Amniotic epithelial cell (primary cell): ENCODE results near the gene RPTOR.
A peak's percentile ranks its signal among the peaks of the same experiment; 100 is the strongest.

ENCODE experiments used
- DNase-seq: peaks from one replicate; pipeline ENCODE4 v3.0.0-alpha.2; 2010; ENCODE audit warnings: low read depth

RPTOR gene

GRCh38 chr17:80879723-80880647, 335.3 kb downstream of the RPTOR start:
- DNase-seq, result no peak

DNA sequence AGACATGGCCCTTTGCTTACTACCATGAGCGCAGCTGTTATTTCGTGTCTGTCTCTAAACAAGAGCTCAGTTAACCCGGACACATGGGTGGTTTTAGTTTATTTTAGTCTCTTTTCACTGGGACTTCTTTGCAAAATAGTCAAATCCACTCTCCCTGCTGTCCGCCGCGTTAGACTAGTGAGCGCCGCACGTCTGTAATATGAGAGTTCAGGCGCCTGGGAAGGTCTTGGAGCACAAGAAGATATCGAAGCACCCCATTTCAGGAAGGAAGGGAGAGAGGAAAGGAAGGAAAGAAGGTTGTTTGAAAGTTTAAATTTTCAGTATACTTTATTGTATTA, 336.0 kb downstream of the RPTOR start:
- DNase-seq, result no peak

DNA sequence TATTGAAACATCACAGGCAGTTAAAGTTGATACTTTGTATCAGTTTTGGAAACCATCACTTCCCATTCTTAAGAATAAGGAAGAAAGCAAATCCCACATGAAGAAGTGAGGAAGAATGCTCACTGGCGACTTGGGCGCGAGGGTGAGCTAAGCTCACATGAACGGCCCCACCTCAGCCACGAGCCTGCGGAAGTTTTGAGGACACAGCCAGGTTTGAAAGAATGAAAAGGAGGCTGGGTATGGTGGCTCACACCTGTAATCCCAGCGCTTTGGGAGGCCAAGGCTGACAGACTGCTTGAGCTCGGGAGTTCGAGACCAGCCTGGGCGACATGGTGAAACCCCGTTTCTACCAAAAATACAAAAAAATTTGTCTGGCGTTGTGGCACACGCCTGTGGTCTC, 336.7 kb downstream of the RPTOR start:
- DNase-seq, result no peak

GRCh38 chr17:80882323-80882722, 337.7 kb downstream of the RPTOR start:
- no peak for DNase-seq

DNA sequence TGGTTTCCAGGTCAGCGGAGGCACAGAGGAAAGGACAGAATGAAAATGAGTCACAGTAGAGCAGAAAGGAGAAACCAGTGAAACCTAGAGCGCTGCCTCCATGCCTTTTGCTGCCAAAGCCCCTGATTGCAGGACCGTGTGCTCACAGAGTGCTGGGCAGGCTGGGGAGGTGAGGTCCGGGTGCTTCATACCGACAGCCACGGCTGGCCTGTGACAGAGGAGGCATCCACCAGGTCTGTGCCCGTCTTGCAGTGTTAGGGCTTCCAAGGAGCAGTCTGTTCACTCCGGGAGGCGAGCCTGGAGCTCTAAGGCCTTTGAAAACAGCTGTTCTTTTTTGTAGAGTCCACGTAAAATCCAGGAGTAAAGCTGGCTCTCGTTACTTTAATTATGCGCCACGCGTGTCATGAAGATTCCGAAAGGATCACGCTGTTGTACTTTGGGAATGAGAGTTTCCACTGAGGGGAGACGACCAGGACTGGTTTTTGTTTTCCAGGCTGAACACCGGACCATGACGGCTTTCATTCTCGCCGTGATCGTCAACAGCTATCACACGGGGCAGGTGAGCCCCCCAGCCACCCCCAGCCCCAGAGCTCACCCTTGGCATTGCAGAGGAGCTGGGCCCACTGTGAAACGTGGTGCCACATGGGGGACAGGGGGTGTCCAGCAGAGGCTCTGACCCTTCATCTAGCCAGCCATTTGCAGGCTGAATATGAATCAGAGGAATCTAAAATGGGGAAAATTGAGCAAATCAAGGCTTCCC, 338.5 kb downstream of the RPTOR start:
- DNase-seq, result no peak

DNA sequence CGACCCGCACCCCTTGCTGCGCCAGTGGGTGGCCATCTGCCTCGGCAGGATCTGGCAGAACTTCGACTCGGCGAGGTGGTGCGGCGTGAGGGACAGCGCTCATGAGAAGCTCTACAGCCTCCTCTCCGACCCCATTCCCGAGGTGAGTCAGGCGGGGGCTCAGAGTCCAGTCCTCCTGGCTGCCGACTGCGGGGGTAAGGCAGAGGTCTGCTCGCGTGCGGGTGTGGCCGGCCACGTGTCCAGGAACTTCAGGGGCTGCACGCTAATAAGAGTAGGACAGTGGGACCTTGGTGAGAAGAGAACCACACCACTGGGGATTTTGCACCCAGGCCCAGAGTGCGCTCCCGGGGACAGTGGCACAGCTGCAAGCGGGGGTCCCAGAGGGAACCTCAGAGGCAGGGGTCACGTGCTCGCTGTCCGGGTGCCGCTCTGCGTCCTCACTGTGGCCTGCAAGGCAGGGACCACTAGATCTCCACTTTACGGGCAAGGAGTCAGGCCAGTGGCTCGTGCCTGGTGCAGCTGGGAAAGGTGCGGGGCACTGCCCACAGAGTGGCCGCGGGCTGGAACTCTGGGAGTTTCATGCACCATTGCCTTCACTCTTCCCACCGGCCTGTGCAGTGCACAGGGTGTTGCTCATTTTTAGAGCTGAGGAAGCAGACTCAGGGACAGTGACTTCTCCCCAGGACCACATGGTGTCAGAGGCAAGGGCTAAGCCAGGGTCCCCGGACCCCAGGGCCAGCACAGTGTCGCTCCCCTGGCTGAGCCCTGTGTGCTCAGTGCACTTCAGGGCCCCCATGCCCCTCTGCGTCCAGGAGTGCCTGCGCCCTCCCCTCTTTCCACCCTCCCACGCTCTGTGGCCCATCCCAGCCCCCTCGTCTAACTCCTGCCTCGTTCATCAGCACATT, 339.4 kb downstream of the RPTOR start:
- DNase-seq, result no peak

DNA sequence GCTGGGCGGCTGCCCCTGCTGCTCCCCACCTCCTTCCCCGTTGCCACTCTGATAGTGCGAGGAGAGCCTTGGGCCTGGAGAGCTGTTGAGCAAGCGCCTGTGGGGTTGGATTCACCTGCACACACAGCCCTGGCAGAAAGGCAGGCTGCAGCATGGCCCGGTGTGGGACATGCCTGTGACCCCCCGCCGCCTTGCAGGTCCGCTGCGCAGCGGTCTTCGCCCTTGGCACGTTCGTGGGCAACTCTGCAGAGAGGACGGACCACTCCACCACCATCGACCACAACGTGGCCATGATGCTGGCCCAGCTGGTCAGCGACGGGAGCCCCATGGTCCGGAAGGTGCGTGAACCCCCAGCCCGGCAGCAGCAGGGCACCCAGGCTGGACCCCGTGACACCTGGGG, 340.2 kb downstream of the RPTOR start:
- DNase-seq, result no peak

DNA sequence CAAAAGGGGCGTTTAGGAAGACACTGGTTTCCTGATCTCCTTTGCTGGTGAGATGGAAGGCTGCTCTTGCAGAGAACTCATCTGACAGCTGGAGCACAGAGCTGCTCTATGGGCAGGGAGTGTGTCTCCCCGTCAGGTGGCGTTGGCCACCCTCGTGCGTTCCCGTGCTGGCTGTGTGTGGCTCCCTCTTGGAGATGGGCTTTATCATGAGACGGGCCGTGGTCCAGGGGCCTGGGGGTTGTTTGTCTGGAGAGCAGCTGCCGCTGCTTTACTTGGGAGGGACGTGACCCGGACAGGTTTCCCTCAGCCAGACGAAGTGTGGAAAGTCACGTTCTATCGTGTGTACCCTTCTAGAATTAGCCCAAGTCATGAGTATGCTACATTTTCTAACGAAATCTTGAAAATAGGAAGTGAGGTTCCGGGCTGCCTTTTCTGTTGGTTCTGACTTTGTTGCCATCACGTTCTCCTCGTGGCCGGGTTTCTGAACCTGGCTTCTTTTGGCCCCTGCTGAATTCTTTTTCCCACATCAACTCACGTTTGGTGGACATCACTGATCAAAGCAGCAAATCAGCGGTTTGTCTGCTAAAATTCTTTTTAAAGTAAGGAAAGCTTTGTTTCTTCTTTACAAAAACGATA, 341.4 kb downstream of the RPTOR start:
- no peak for DNase-seq

DNA sequence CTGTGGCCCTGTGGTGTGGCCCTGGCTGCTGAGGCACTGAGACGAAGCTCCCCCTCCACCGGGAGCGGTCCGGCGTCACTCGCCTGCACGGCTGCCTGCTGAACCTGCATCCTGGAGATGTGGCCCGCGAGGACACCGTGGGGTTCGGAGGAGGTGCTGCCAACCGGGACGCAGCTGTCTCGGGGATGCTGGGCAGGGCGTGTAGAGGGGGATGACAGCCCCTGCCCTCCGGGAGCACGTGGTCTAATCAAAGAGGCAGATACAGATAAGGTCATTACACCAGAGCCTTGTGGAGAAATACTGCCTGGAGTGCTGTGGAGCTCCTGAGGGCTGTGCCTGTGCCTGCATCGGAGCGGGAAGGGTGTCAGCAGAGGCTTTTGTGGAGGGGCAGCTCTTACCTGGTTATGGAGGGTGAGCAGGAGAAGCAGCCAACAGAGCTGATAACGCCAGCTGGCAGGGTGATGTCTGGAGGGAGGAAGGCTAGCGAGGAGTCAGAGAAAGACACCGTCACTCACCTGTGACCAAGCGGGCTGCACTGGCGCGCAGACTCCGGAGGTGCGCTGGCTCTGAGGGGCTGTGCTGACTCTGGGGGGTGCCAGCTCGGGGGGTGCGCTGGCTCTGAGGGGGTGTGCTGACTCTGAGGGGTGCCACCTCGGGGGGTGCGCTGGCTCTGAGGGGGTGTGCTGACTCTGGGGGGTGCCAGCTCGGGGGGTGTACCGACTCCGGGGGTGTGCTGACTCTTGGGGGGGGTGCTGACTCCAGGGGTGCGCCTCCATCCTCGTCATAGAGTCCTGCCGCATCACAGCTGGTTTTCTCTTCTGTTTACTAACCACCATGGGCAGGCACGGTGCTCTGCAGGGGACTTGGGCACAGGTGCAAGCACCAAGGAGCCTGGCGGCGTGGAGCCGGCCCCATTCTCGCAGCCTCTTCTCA, 342.3 kb downstream of the RPTOR start:
- DNase-seq, result no peak

DNA sequence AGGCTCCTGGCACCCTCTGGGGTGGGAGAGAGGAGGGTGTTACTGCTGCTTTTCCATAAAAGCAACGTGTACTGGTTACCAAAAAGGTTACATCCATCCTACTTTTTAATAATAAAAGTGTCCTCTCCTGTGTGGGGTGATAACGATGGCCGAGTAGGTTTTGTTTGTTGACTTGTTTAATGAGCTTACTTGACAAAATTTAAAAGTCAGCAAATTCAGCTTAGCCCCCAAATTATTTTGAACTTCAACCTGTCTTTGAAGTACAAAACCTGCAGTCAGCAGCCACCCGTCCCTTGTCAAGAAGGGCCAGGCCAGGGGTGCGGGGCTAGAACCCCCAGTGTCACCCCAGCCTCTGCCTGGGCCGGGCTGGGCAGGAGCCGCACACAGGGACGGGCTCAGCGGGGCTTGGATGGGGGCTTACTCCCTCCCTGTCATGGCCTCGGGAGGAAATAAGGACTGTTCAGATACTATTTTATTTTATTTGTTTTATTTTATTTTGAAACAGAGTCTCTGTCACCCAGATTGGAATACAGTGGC, 343.1 kb downstream of the RPTOR start:
- no peak for DNase-seq

GRCh38 chr17:80888276-80889160, 343.9 kb downstream of the RPTOR start:
- DNase-seq, result no peak

DNA sequence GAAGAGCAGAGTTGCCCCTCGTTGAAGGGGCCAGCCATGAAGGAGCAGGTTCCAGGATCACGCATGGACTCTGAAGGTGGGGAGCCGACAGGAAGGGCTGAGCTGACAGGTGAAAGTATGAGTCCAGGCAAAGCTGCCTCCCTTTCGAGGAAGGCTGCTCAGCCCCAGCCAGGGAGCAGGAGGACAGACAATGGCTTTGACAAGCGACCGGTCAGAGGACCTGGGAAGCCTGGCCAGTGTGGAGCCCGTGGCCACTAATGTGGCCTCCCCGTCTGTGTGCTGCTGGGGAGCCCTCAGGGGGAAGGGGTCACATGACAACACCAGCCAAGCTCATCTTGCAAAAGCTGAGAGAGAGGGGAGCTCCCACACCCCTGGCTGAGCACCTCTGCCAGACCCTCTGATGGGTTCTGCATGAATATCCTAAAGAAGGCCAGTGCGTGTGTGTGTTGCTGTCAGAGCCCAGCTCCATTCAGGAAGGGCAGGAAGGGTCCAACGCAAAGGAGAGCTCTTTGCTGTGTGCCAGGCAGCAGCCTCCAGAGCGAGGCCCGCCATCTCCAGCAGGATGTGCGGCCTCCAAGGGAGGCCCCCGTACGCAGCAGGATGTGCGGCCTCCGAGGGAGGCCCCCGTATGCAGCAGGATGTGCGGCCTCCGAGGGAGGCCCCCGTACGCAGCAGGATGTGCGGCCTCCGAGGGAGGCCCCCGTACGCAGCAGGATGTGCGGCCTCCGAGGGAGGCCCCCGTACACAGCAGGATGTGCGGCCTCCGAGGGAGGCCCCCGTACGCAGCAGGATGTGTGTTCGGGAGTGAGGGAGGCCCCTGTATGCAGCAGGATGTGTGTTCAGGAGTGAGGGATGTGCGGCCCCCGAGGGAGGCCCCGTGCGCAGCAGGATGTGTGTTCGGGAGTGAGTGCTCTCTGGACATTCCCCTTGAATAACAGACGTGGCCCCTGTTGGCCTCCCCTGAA, 344.9 kb downstream of the RPTOR start:
- DNase-seq, result no peak

DNA sequence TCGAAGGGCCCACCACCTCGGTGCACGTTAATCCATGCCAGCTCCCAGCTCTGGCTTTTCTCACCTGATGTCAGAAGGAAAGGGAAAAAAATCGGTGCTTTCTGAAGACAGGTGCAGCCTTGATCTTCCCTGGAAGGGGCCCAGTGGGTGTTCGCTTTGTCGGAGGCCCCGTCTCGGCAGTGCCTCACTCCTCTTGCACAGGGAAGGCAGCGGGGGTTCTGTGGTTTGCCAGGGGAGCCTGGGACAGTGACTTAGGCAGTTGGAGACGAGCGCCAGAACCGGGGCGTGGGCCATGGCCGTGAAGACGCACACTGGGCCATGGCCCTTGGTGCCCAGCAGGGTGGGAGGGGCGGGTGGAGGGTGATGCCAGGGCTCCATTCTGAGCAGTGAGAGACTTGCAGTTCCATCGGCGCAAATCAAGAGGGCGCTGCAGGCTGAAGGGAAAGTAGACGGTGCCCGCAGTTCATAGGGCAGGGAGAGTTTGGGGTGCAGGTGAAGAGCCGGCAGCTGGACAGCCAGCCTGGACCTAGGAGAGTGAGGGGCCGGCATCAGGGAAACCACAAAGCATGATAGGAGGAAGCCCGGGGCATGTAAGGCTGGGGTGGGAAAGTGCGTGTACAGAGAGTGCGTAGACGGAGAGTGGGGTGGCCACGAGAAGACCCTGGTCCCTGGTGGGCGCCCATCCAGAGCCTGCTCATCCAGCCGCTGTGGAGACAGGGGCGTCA, 345.7 kb downstream of the RPTOR start:
- DNase-seq, result no peak

GRCh38 chr17:80890921-80891396, 346.3 kb downstream of the RPTOR start:
- no peak for DNase-seq

GRCh38 chr17:80891397-80892018, 346.9 kb downstream of the RPTOR start:
- DNase-seq, result peak; percentile 86

DNA sequence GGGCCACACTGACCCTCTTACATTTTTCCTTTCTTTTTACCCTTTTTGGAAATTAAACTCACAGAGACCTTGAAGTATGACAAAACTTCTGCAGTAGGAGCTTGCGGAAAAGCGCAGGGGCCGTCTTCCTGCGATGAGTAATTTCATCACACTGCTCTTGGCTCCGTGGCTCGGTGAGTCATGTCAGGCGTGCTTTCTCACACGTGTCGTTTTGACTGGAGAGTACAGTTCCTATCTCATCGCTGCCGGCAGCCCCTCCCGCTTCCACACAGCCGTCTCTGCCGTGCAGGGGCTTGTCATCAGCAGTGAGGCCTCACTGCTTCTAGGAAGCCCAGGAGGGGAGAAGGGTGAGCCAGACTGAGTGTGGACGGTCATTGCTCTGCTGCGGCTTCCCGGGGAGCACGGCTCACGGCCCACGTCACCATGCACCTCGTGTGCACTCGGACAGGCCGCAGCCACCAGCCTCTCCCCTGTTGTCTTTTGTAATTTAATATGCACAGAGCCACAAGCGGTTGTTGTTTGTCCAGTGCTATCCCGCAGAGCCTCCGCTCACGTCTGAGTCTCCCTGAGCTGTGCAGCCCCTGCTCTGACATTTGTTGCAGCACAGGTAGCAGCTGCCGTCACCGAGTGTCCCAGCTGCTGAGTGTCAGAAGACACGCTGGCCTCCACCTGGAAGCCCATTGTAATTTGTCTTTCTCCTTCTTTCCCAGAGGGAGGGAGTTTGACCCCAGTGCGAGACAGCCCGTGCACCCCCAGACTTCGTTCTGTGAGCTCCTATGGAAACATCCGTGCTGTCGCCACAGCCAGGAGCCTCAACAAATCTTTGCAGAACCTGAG, 347.6 kb downstream of the RPTOR start:
- DNase-seq, result peak; percentile 98
